Right renal cortex interstitium (tissue), 3 donors: ENCODE measurements around the gene GRWD1. TPM values are rescaled to one million over a fixed set of nuclear protein-coding genes. Genes with fewer than 3 reads are reported as not detected.
A peak's percentile ranks its signal among the peaks of the same experiment; 100 is the strongest.

Experiments used
- DNase-seq, 3 donors: peaks; one replicate each; pipeline ENCODE4 v3.0.0-alpha.2; 2013; ENCODE audit warnings: low read depth in 3 of 3, low spot score in 2 of 3
- polyA plus RNA-seq, 3 donors: library from polyadenylated mRNA; unstranded; fragments of 120-200 nt; gene quantifications; one replicate each; pipeline ENCODE4 v1.2.1, GENCODE V29; 2013; ENCODE audit not compliant: insufficient read length in 3 of 3

GRWD1 gene
- polyA plus RNA-seq: 10 to 100 TPM; 19.8 to 24.8 (median 24.0) TPM

DNA sequence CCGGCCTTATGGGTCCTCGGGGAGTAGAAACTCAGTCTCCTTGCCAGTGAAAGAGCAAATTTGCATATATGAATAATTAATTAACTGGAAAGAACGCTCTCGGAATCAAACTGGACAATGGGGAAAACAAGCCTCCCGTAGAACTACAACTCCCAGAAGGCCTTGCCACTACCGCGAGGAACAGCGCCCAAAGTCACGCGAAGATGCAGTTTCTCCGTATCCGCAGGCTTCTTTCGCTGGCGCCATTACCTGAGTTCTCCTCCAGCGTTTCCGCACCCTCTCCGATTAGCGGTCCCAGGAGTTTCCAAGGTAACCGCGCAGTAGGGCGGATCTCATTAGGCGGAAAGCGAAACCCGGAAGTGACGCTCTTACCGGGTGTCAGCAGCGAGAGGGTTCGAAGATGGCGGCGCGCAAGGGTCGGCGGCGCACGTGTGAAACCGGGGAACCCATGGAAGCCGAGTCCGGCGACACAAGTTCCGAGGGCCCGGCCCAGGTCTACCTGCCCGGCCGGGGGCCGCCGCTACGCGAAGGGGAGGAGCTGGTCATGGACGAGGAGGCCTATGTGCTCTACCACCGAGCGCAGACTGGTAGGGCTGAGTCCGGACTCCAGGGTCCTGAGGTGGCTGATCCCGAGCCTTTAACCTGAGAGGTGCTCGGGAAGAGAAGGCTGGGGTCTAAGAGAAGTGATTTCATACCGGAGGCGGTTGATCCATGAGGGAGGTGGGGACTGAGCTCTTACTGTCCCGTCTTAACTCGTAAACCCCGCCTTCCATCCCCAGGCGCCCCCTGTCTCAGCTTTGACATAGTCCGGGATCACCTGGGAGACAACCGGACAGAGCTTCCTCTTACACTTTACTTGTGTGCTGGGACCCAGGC lies at the start of gene GRWD1:
GRWD1 (plus strand) TSS at position 378 of the 876 bp plus-strand sequence; CDS start at position 401, 23 bp downstream.
- peak; percentile 93 to 94 (median 94) for DNase-seq

DNA sequence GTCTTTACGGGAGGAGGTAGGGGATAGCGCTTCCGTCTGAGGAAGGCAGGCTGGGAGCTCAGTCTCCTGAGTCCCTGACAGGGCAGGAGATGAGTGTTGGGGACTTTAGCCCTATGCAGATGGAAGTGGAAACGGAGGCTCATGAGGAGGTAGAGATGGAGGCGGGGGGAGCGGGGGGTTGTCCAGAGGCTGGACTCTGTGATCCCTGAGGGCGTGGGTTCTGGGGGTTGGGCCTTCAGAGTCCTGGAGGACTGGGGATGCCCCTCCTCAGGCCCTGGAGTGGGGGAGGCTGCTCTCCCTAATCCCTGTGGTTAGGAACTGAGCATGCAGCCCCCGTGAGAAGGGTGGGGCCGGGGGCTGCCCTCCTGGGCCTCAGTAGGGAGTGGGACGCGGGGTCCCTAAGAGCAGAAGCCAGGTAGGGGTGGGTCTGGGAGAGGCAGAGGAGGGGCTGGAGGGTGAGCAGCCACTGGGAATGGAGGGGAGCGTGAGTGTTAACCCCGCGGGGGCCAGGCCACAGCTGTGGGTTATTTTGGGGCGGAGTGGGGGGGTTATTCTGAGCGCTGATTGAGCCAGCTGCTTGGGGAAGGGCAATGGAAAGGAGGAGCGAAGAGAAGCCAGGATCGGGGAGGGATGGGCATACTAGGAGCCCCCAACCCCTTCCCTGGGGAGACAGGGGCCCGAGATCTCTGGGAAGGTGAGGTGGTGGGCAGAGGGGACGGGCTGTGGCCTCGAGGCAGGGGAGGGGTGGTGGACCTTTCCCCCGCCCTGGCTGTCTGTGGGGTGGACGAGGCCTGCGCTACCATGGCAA lies 49.6 kb upstream of the GRWD1 start:
- no peak for DNase-seq

- no peak for DNase-seq
Measured at GRCh38 chr19:48396824-48397176, 49.0 kb upstream of the GRWD1 start.

DNA sequence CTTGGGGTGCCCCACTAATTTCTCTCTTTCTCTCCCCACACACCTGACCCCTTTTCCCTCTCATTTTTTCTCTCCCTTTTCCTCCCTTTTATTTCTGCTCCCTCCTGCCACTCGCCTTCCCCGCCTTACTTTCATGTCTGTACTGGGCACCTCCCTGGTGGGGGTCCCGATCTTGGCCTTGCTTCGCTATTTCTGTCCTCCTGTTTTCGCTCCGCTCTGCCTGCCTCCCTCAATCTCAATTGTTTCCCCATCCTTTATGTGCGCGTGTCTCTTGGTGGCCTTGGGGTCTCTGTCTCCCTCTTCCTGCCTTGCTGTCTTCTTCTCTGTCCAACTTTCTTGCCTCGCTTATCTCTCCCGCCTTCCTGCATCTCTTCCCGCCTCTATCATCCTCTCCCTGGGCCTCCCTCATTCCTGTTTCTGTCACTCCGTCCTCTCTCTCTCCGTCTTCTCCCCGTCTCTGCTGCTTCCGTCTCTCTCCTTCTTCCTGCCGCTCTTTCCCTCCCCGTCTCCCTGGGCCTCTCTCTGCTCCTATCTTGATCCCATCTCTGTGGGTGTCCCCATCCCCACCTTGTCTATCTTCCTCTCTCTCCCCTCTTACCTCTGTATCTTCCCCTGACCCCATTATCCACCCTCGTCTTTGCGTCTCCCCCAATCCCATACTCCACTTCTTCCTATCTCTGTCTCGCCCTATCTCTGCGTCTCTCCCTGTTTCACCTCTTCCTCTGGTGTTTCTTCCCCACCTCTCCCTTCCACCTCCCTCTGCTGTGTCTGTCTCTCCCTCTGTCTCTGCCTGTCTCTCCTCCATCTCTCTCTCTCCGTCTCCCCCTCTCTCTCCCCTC lies 48.3 kb upstream of the GRWD1 start:
- DNase-seq: no peak

DNA sequence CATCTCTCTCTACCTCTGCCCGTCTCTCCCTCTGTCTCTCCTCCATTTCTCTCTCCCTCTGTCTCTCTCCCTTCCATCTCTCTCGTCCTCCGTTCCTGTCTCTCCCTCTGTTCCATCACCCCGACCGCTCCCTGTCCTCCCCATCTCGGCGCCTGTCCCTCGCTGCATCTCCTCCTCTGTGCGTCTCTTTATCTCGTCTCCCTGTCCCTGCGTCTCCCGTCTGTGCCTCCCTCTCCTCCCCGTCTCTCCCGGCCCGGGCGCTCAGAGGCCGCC lies 47.7 kb upstream of the GRWD1 start:
- no peak for DNase-seq

- no peak for DNase-seq
Measured at GRCh38 chr19:48398375-48399235, 47.2 kb upstream of the GRWD1 start.

DNA sequence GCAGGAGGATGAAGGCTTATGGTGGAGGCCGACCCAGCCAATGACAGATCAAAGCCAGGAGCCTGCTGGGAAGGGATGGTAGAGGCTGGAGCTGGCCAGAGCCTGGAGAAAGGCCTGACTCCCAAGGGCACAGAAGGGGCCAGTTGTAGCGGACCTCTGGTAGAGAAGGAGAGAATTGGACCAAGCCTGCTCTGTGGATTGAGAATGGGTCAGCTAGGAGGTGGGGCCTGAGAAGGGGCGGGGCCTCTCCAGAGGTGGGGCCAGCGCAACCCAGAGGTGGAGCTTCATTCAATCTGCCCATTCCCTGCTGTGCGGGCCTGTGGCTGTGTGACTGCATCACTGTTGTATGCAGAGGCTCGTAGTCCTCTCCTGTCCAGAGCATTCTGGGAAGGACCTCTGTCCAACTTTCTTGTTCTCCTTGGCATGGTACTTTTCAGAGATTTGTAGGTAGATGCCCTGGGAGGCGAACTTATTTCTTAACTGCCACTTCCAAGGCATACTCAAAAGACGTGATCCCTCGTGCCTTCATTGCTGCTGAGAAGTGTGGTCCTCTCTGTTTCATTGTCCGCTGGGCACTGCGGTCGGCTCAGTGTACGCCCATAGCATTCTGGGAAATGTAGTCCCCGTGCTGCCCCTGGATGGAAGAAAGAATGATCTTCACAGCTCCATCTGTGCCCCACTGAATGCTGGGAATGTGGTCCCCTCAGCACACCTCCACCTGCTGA lies 45.6 kb upstream of the GRWD1 start:
- DNase-seq: no peak

DNA sequence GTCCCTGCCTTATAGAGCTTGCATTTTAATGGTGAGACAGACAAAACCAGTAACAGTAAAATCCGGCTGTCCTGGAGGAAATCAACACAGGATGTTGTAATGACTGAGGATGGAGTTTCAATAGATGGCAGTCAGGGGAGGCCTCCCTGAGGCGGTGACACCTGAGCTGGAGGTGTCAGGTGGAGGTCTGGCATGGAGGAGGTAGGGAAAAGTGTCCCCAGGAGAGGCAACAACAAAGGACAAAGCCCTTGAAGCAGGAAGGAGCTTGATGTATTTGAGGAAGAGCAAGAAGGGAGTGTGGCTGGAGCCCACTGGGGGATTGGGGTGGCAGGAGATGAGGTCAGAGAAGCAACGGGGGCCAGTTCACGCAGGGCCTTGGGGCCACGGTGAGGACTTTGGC lies 44.5 kb upstream of the GRWD1 start:
- no peak for DNase-seq

GRCh38 chr19:48403606-48404005 lies 42.2 kb upstream of the GRWD1 start:
- no peak for DNase-seq

- no peak for DNase-seq
Measured at GRCh38 chr19:48405010-48405659, 40.6 kb upstream of the GRWD1 start.

GRCh38 chr19:48405850-48406249 lies 39.9 kb upstream of the GRWD1 start:
- DNase-seq: no peak

DNA sequence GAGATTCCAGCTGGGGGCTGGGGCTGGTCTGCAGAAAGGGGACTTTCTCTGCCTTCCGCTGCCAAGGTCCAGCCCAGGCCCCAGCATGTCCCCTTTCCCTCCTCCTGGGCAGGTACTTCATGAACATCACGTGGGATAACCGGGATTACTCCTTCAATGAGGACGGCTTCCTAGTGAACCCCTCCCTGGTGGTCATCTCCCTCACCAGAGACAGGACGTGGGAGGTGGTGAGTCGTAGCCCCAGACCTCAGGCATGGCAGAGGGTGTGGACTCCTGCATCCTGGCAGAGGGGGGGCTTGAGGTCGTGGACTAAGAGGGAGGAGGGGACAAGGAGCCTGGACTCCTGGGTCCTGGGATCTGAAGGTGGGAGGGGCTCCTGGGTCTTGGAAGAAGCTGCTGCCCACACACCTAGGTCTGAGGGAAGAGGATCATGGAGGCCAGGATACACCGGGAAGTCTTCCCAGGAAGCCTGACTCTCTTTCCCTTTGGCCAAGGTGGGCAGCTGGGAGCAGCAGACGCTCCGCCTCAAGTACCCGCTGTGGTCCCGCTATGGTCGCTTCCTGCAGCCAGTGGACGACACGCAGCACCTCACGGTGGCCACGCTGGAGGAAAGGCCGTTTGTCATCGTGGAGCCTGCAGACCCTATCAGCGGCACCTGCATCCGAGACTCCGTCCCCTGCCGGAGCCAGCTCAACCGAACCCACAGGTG lies 31.8 kb upstream of the GRWD1 start:
- DNase-seq: no peak

GRCh38 chr19:48415395-48415794 lies 30.4 kb upstream of the GRWD1 start:
- DNase-seq: no peak

DNA sequence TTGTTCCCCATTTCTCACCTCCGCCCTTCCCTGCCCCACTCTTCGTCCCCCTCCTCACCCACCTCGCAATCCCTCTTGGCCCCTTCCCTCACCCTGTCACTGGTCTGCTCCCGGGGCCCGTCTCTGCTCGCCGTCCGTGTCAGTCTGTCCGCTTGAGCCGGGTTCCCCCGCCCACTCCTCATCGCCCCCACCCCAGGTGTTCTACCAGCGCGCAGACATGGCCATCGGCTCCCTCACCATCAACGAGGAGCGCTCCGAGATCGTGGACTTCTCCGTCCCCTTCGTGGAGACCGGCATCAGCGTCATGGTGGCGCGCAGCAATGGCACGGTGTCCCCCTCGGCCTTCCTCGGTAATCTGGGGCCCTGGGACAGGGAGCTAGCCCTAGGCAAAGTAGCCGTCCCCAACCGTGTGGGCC lies 30.0 kb upstream of the GRWD1 start:
- no peak for DNase-seq

GRCh38 chr19:48417421-48417820 lies 28.4 kb upstream of the GRWD1 start:
- no peak for DNase-seq

DNA sequence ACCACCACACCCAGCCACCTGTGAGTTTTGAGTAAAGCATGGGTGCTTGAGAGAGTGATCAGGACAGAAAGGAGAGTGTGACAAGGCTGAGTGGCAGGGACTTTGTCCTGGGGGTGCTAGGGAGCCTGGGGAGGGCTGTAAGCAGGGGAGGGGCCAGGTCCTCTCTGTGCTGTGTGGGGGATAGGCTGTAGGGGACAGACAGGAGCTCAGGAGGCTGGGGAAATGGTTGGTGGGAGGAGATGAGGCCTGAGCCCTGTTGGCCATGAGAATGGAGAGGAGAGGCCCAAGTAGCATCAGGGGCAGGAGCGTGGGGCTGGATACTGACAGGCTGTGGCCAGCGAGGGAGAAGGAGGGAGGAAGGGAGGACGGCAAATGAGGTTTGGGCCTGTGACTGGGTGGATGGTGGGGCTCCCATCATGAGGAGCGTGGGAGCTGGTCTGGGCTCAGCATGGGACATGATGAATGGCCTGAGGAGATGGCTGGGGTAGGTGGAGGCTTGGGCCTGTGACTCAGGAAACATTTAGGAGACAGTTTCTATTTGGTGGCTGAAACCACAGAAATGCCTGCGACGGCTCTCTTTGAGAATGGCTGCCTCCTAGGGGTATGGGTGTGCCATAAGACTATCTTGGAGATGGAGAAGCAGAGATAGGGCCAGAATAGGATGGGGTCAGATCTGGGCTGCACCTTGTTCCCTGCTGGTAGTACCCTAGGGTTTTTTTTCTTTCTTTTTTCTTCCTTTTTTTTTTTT lies 27.3 kb upstream of the GRWD1 start:
- no peak for DNase-seq

- no peak for DNase-seq
Measured at GRCh38 chr19:48419158-48419920, 26.4 kb upstream of the GRWD1 start.
